Endodermal cell (in vitro differentiated cells): ENCODE results near the gene H6PD. TPM values are rescaled to one million over a fixed set of nuclear protein-coding genes. Genes with fewer than 3 reads are reported as not detected.

Source experiments
- DNase-seq: peaks from one replicate; pipeline ENCODE4 v3.0.0-alpha.2; 2017
- H3K27ac ChIP-seq: 2 replicates; pipeline ENCODE4 v1.5.1; 2013; ENCODE audit warnings: mild to moderate bottlenecking, low read depth, low read length, moderate library complexity
- H3K27me3 ChIP-seq: 2 replicates; pipeline ENCODE4 v1.6.1; 2013; ENCODE audit warnings: mild to moderate bottlenecking, low read length, moderate library complexity; ENCODE audit not compliant: insufficient read depth, control insufficient read depth, poor library complexity, severe bottlenecking
- H3K36me3 ChIP-seq: 2 replicates; pipeline ENCODE4 v1.7.0; 2013; ENCODE audit warnings: mild to moderate bottlenecking, low read length, moderate library complexity; ENCODE audit not compliant: control insufficient read depth, insufficient read depth
- H3K4me1 ChIP-seq: one replicate; pipeline ENCODE4 v1.7.0; 2013; ENCODE audit warnings: low read length; ENCODE audit not compliant: control insufficient read depth, insufficient read depth
- H3K4me3 ChIP-seq: 2 replicates; pipeline ENCODE4 v1.5.1; 2013; ENCODE audit warnings: mild to moderate bottlenecking, low read length, moderate library complexity
- H3K9ac ChIP-seq: 2 replicates; pipeline ENCODE4 v1.6.1; 2013; ENCODE audit warnings: mild to moderate bottlenecking, low read length, moderate library complexity; ENCODE audit not compliant: poor library complexity, severe bottlenecking; ENCODE audit errors: extremely low read depth
- H3K9me3 ChIP-seq: 2 replicates; pipeline ENCODE4 v1.6.1; 2013; ENCODE audit warnings: mild to moderate bottlenecking, low read length, moderate library complexity; ENCODE audit not compliant: control insufficient read depth
- H3K27ac Mint-ChIP-seq: 2 replicates; pipeline ENCODE4 v1.8.0; 2020; ENCODE audit warnings: mixed read lengths
- H3K27me3 Mint-ChIP-seq: 2 replicates; pipeline ENCODE4 v1.8.0; 2021; ENCODE audit warnings: mild to moderate bottlenecking, mixed read lengths; ENCODE audit not compliant: insufficient read depth
- H3K36me3 Mint-ChIP-seq: 2 replicates; pipeline ENCODE4 v1.8.0; 2020; ENCODE audit warnings: low read depth, mixed read lengths
- H3K4me1 Mint-ChIP-seq: 2 replicates; pipeline ENCODE4 v1.8.0; 2020; ENCODE audit warnings: mixed read lengths
- H3K4me3 Mint-ChIP-seq: 2 replicates; pipeline ENCODE4 v1.8.0; 2020; ENCODE audit warnings: mild to moderate bottlenecking, moderate library complexity, mixed read lengths
- H3K9me3 Mint-ChIP-seq: 2 replicates; pipeline ENCODE4 v1.8.0; 2020; ENCODE audit warnings: mild to moderate bottlenecking, mixed read lengths
- CTCF ChIP-seq: fragments of 200-600 bp; sonication (generic); conservative IDR thresholded peaks from 2 replicates; pipeline ENCODE4 v1.5.0; 2021; ENCODE audit warnings: antibody characterized with exemption, mild to moderate bottlenecking
- WGBS, 2 experiments: methylation state at CpG; one replicate each; pipeline versions ENCODE4 v1.1.5 to v1.1.7; 2013; ENCODE audit warnings: missing lambda C conversion rate in 2 of 2, mixed read lengths in 1 of 2; ENCODE audit not compliant: insufficient coverage in 1 of 2, insufficient read length in 1 of 2; 5-methylcytosine and 5-hydroxymethylcytosine counted together
- total RNA-seq, 2 donors: library from RNA; stranded (reverse); fragmentation: NEBNext Ultra II Directional in 1 of 2; extraction: Animal tissue kit (Norgen Biotek cat#: 25700) in 1 of 2; gene quantifications; 2 replicates in 1 of 2; 3 replicates in 1 of 2; pipeline ENCODE4 v1.2.1, GENCODE V29; 2021

H6PD gene
- total RNA-seq, 2 donors from 2014 or later: 21.5 to 34.4 TPM

- Histone ChIP-seq H3K9me3 (no peaks in the 10 kb centered on the region), H3K27me3 (no peaks in the 10 kb centered on the region), H3K27ac (no peak overlapping the region), H3K4me3 (no peak overlapping the region), H3K36me3 (no peaks in the 10 kb centered on the region), H3K4me1 (peaks cover 14% of the 10 kb centered on the region), H3K9ac (no peak overlapping the region)
- 58 to 79% methylated on average over 3 to 6 of the region's 6 CpGs for WGBS, 2 experiments
- no peak for DNase-seq
- peaks cover 32% of the 10 kb centered on the region for H3K4me1 Mint-ChIP-seq
- no peaks in the 10 kb centered on the region for H3K9me3 Mint-ChIP-seq
- no peak overlapping the region for H3K27ac Mint-ChIP-seq
- H3K27me3 Mint-ChIP-seq: no peaks in the 10 kb centered on the region
- H3K36me3 Mint-ChIP-seq: peaks cover 8% of the 10 kb centered on the region
- no peak for TF ChIP-seq CTCF
- no peak overlapping the region for H3K4me3 Mint-ChIP-seq
Observed at GRCh38 chr1:9251501-9251900, 16.9 kb downstream of the H6PD start.

GRCh38 chr1:9253004-9253403, 18.4 kb downstream of the H6PD start:
- Histone ChIP-seq H3K4me1 (peaks cover 14% of the 10 kb centered on the region), H3K27me3 (no peaks in the 10 kb centered on the region), H3K9me3 (no peaks in the 10 kb centered on the region), H3K27ac (peak overlapping the region; percentile 95), H3K4me3 (no peak overlapping the region), H3K36me3 (no peaks in the 10 kb centered on the region), H3K9ac (no peak overlapping the region)
- peak overlapping the region; percentile 71 for H3K27ac Mint-ChIP-seq
- TF ChIP-seq CTCF: no peak
- no peaks in the 10 kb centered on the region for H3K27me3 Mint-ChIP-seq
- peaks cover 5% of the 10 kb centered on the region for H3K9me3 Mint-ChIP-seq
- peaks cover 32% of the 10 kb centered on the region for H3K4me1 Mint-ChIP-seq
- peak; percentile 73 for DNase-seq
- H3K36me3 Mint-ChIP-seq: peaks cover 11% of the 10 kb centered on the region
- no peak overlapping the region for H3K4me3 Mint-ChIP-seq
- WGBS, 2 experiments: 21 to 47% methylated on average over 8 of the region's 8 CpGs

GRCh38 chr1:9253453-9254105, 19.0 kb downstream of the H6PD start:
- no peak for TF ChIP-seq CTCF
- Mint-ChIP-seq H3K4me1 (peaks cover 32% of the 10 kb centered on the region), H3K4me3 (no peak overlapping the region), H3K27me3 (no peaks in the 10 kb centered on the region), H3K36me3 (peaks cover 14% of the 10 kb centered on the region), H3K27ac (no peak overlapping the region), H3K9me3 (peaks cover 10% of the 10 kb centered on the region)
- H3K9ac ChIP-seq: no peak overlapping the region
- peaks cover 4% of the 10 kb centered on the region for H3K9me3 ChIP-seq
- no peaks in the 10 kb centered on the region for H3K27me3 ChIP-seq
- H3K36me3 ChIP-seq: no peaks in the 10 kb centered on the region
- DNase-seq: no peak
- H3K4me3 ChIP-seq: no peak overlapping the region
- 75 to 76% methylated on average over 8 to 10 of the region's 10 CpGs for WGBS, 2 experiments
- peak overlapping the region; percentile 95 for H3K27ac ChIP-seq
- H3K4me1 ChIP-seq: peaks cover 14% of the 10 kb centered on the region
